WTC11 (cell line): ENCODE measurements around the gene B2M.

Source experiments
- ELF4 ChIP-seq: sonication (generic); formaldehyde crosslinking; IDR thresholded peaks from 2 replicates; pipeline ENCODE4 v1.8.1; 2022; ENCODE audit warnings: low read depth, mild to moderate bottlenecking, moderate library complexity, missing genetic modification reagents
- FOXJ3 ChIP-seq: sonication (generic); formaldehyde crosslinking; IDR thresholded peaks from 2 replicates; pipeline ENCODE4 v1.9.0; 2021; ENCODE audit warnings: missing genetic modification reagents, mild to moderate bottlenecking, borderline replicate concordance
- MAX ChIP-seq: sonication (generic); formaldehyde crosslinking; IDR thresholded peaks from 2 replicates; pipeline ENCODE4 v1.8.0; 2022; ENCODE audit warnings: mild to moderate bottlenecking, missing genetic modification reagents
- SMAD4 ChIP-seq: sonication (generic); formaldehyde crosslinking; IDR thresholded peaks from 2 replicates; pipeline ENCODE4 v1.8.0; 2022; ENCODE audit warnings: mild to moderate bottlenecking, missing genetic modification reagents
- TEAD1 ChIP-seq: sonication (generic); formaldehyde crosslinking; IDR thresholded peaks from 2 replicates; pipeline ENCODE4 v1.8.0; 2022; ENCODE audit warnings: mild to moderate bottlenecking, missing genetic modification reagents
- TF ChIP-seq, protein P1 (sequence below): sonication (generic); formaldehyde crosslinking; IDR thresholded peaks from 2 replicates; pipeline ENCODE4 v1.8.0; 2022; ENCODE audit warnings: mild to moderate bottlenecking, missing genetic modification reagents
- TF ChIP-seq, protein P2 (sequence below): fragments of 200-600 bp; IDR thresholded peaks from 2 replicates; pipeline ENCODE4 v1.8.0; 2022; ENCODE audit warnings: antibody characterized with exemption
- TF ChIP-seq, protein P3 (sequence below): sonication (generic); formaldehyde crosslinking; conservative IDR thresholded peaks from 2 replicates; pipeline ENCODE4 v1.8.1; 2023; ENCODE audit warnings: mild to moderate bottlenecking, low read depth, missing genetic modification reagents, moderate library complexity
- TF ChIP-seq, protein P4 (sequence below): sonication (generic); formaldehyde crosslinking; IDR thresholded peaks from 2 replicates; pipeline ENCODE4 v1.8.0; 2023; ENCODE audit warnings: missing genetic modification reagents

GRCh38 chr15:44735482-44736180, 24.3 kb downstream of the B2M start:
- no peak for TF ChIP-seq MAX (CRISPR knock-in tag)
- TF ChIP-seq ELF4 = no peak
- TF ChIP-seq, protein P1, sequence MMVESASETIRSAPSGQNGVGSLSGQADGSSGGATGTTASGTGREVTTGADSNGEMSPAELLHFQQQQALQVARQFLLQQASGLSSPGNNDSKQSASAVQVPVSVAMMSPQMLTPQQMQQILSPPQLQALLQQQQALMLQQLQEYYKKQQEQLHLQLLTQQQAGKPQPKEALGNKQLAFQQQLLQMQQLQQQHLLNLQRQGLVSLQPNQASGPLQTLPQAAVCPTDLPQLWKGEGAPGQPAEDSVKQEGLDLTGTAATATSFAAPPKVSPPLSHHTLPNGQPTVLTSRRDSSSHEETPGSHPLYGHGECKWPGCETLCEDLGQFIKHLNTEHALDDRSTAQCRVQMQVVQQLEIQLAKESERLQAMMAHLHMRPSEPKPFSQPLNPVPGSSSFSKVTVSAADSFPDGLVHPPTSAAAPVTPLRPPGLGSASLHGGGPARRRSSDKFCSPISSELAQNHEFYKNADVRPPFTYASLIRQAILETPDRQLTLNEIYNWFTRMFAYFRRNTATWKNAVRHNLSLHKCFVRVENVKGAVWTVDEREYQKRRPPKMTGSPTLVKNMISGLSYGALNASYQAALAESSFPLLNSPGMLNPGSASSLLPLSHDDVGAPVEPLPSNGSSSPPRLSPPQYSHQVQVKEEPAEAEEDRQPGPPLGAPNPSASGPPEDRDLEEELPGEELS = no peak
- TF ChIP-seq, protein P2, sequence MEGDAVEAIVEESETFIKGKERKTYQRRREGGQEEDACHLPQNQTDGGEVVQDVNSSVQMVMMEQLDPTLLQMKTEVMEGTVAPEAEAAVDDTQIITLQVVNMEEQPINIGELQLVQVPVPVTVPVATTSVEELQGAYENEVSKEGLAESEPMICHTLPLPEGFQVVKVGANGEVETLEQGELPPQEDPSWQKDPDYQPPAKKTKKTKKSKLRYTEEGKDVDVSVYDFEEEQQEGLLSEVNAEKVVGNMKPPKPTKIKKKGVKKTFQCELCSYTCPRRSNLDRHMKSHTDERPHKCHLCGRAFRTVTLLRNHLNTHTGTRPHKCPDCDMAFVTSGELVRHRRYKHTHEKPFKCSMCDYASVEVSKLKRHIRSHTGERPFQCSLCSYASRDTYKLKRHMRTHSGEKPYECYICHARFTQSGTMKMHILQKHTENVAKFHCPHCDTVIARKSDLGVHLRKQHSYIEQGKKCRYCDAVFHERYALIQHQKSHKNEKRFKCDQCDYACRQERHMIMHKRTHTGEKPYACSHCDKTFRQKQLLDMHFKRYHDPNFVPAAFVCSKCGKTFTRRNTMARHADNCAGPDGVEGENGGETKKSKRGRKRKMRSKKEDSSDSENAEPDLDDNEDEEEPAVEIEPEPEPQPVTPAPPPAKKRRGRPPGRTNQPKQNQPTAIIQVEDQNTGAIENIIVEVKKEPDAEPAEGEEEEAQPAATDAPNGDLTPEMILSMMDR = no peak
- no peak for TF ChIP-seq SMAD4 (CRISPR knock-in tag)
- no peak for TF ChIP-seq FOXJ3 (CRISPR knock-in tag)
- TF ChIP-seq, protein P3, sequence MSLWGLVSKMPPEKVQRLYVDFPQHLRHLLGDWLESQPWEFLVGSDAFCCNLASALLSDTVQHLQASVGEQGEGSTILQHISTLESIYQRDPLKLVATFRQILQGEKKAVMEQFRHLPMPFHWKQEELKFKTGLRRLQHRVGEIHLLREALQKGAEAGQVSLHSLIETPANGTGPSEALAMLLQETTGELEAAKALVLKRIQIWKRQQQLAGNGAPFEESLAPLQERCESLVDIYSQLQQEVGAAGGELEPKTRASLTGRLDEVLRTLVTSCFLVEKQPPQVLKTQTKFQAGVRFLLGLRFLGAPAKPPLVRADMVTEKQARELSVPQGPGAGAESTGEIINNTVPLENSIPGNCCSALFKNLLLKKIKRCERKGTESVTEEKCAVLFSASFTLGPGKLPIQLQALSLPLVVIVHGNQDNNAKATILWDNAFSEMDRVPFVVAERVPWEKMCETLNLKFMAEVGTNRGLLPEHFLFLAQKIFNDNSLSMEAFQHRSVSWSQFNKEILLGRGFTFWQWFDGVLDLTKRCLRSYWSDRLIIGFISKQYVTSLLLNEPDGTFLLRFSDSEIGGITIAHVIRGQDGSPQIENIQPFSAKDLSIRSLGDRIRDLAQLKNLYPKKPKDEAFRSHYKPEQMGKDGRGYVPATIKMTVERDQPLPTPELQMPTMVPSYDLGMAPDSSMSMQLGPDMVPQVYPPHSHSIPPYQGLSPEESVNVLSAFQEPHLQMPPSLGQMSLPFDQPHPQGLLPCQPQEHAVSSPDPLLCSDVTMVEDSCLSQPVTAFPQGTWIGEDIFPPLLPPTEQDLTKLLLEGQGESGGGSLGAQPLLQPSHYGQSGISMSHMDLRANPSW (CRISPR knock-in tag) = no peak
- no peak for TF ChIP-seq TEAD1 (CRISPR knock-in tag)
- TF ChIP-seq, protein P4, sequence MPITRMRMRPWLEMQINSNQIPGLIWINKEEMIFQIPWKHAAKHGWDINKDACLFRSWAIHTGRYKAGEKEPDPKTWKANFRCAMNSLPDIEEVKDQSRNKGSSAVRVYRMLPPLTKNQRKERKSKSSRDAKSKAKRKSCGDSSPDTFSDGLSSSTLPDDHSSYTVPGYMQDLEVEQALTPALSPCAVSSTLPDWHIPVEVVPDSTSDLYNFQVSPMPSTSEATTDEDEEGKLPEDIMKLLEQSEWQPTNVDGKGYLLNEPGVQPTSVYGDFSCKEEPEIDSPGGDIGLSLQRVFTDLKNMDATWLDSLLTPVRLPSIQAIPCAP = no peak
